BJ (cell line): ENCODE results near the gene CHN2. TPM values are rescaled to one million over a fixed set of nuclear protein-coding genes. Genes with fewer than 3 reads are reported as not detected.

ENCODE experiments used
- CTCF ChIA-PET: fragments of 350-600 bp; formaldehyde crosslinking; extraction: SDS; loops from one replicate; lab custom pipeline; 2021; ENCODE audit warnings: antibody characterized with exemption, inconsistent platforms; lab: Yijun Ruan, JAX
- POLR2A ChIA-PET: fragments of 300-600 bp; sonication (Branson Sonifier 250); formaldehyde crosslinking; extraction: SDS; loops from one replicate; lab custom pipeline; 2021; ENCODE audit warnings: antibody characterized with exemption; lab: Charles Lee
- DNase-seq: peaks from one replicate; pipeline ENCODE4 v3.0.0-alpha.2; 2011; ENCODE audit warnings: low read depth
- H3K27me3 ChIP-seq: 2 replicates; pipeline ENCODE4 v1.6.0; 2011; ENCODE audit warnings: low read length; ENCODE audit not compliant: control insufficient read depth, insufficient read depth
- H3K36me3 ChIP-seq: 2 replicates; pipeline ENCODE4 v1.5.1; 2011; ENCODE audit warnings: low read length; ENCODE audit not compliant: control insufficient read depth, insufficient read depth
- H3K4me3 ChIP-seq: 2 replicates; pipeline ENCODE4 v1.5.1; 2011; ENCODE audit warnings: low read depth, mild to moderate bottlenecking, control low read depth, low read length
- CTCF ChIP-seq: IDR thresholded peaks from 2 replicates; pipeline ENCODE4 v1.5.1; 2011; ENCODE audit warnings: low read depth, mild to moderate bottlenecking, control low read depth, inconsistent platforms, low read length, moderate library complexity; ENCODE audit not compliant: insufficient read depth
- polyA plus RNA-seq: library from polyadenylated mRNA; depleted of rRNA; stranded (reverse); fragments of >200 nt; gene quantifications from 2 replicates; pipeline ENCODE4 v1.2.3, GENCODE V29; 2011

Gene CHN2
- polyA plus RNA-seq, 1 experiment: not detected

- H3K36me3 ChIP-seq: no peaks in the 10 kb centered on the region
- H3K27me3 ChIP-seq: peaks cover 10% of the 10 kb centered on the region
- CTCF ChIA-PET: interaction anchor here (1.4 kb wide), 2 partner anchors 8 to 276 kb away, joined by 3 to 18 read pairs; no protein-coding TSS in a partner anchor
- DNase-seq: no peak
- H3K4me3 ChIP-seq: no peak overlapping the region
- POLR2A ChIA-PET: no interaction called here
- no peak for TF ChIP-seq CTCF
Measured at GRCh38 chr7:29197916-29198315, 3.3 kb downstream of the CHN2 start.

GRCh38 chr7:29199776-29200175 lies 5.2 kb downstream of the CHN2 start:
- peaks cover 5% of the 10 kb centered on the region for H3K27me3 ChIP-seq
- CTCF ChIA-PET: no interaction called here
- POLR2A ChIA-PET: no interaction called here

GRCh38 chr7:29202651-29203069 lies 8.1 kb downstream of the CHN2 start:
- TF ChIP-seq CTCF: no peak
- ChIA-PET CTCF (no interaction called here), POLR2A (no interaction called here)
- Histone ChIP-seq H3K36me3 (no peaks in the 10 kb centered on the region), H3K4me3 (no peak overlapping the region), H3K27me3 (no peaks in the 10 kb centered on the region; the same call in none of the 2 replicates)
- no peak for DNase-seq

More at GRCh38 chr7:29199776-29200175, 5.2 kb downstream of the CHN2 start:
- Histone ChIP-seq H3K36me3 (no peaks in the 10 kb centered on the region), H3K4me3 (no peak overlapping the region)
- no peak for DNase-seq
- TF ChIP-seq CTCF: no peak

GRCh38 chr7:29204491-29205272 lies 10.1 kb downstream of the CHN2 start:
- CTCF ChIA-PET: interaction anchor here (2.5 kb wide), 1 partner anchor 15 kb away, joined by 14 read pairs; no protein-coding TSS in a partner anchor
- no peak for TF ChIP-seq CTCF
- POLR2A ChIA-PET: no interaction called here
- no peak overlapping the region for H3K4me3 ChIP-seq
- H3K27me3 ChIP-seq: no peaks in the 10 kb centered on the region
- DNase-seq: no peak
- no peaks in the 10 kb centered on the region for H3K36me3 ChIP-seq

- Histone ChIP-seq H3K4me3 (no peak overlapping the region), H3K36me3 (no peaks in the 10 kb centered on the region), H3K27me3 (no peaks in the 10 kb centered on the region)
- CTCF ChIA-PET: interaction anchor here (1.0 kb wide), 1 partner anchor 9 kb away, joined by 3 read pairs; no protein-coding TSS in a partner anchor
- POLR2A ChIA-PET: no interaction called here
- no peak for DNase-seq
- no peak for TF ChIP-seq CTCF
Measured at GRCh38 chr7:29207162-29207801, 12.7 kb downstream of the CHN2 start.
